A673 (cell line): Measurements from ENCODE around the gene PERM1.

Experiments used
- EZH2 ChIP-seq: fragments of 200-600 bp; sonication (generic); IDR thresholded peaks from 2 replicates; pipeline ENCODE4 v1.6.1; 2017; ENCODE audit warnings: borderline replicate concordance, low read depth, mild to moderate bottlenecking, mixed read lengths, antibody characterized with exemption, low read length; ENCODE audit not compliant: poor library complexity, severe bottlenecking
- TF ChIP-seq, protein P1 (sequence below): fragments of 300-800, 200-600 bp; sonication (generic); conservative IDR thresholded peaks from 2 replicates; pipeline ENCODE4 v1.5.1; 2017; ENCODE audit warnings: low read depth, mild to moderate bottlenecking, antibody characterized with exemption, low read length, moderate library complexity, mixed read lengths

GRCh38 chr1:927748-928147 is 54.1 kb downstream of the PERM1 start:
- TF ChIP-seq, protein P1, sequence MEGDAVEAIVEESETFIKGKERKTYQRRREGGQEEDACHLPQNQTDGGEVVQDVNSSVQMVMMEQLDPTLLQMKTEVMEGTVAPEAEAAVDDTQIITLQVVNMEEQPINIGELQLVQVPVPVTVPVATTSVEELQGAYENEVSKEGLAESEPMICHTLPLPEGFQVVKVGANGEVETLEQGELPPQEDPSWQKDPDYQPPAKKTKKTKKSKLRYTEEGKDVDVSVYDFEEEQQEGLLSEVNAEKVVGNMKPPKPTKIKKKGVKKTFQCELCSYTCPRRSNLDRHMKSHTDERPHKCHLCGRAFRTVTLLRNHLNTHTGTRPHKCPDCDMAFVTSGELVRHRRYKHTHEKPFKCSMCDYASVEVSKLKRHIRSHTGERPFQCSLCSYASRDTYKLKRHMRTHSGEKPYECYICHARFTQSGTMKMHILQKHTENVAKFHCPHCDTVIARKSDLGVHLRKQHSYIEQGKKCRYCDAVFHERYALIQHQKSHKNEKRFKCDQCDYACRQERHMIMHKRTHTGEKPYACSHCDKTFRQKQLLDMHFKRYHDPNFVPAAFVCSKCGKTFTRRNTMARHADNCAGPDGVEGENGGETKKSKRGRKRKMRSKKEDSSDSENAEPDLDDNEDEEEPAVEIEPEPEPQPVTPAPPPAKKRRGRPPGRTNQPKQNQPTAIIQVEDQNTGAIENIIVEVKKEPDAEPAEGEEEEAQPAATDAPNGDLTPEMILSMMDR, result no peak
- TF ChIP-seq EZH2, result no peak
